Activated CD4-positive, alpha-beta T cell treated with anti-CD3 and anti-CD28 coated beads, Interleukin-2, amount 50 U/mL, for 24 hours (primary cell): ENCODE measurements around the gene AKR7A3.
"Not testable (repeated sequence)": the region's sequence is repeated elsewhere in the genome, so short reads cannot be mapped to it uniquely, and the experiment has no call there.

ENCODE experiments used
- DNase-seq, 2 donors: peaks; one replicate each; pipeline ENCODE4 v3.0.0-alpha.2; 2020; ENCODE audit warnings: low read depth in 1 of 2, low spot score in 1 of 2

Gene AKR7A3

GRCh38 chr1:19319196-19319595 lies 30.6 kb upstream of the AKR7A3 start:
- DNase-seq: no peak

- DNase-seq: no peak
These were observed 28.7 kb upstream of the AKR7A3 start for GRCh38 chr1:19317126-19317910.

- no peak for DNase-seq
These were observed 27.0 kb upstream of the AKR7A3 start for GRCh38 chr1:19315378-19316198.

GRCh38 chr1:19313961-19314882 lies 25.7 kb upstream of the AKR7A3 start:
- DNase-seq: no peak

GRCh38 chr1:19313636-19313959 lies 25.0 kb upstream of the AKR7A3 start:
- DNase-seq: no peak

GRCh38 chr1:19312782-19313635 lies 24.4 kb upstream of the AKR7A3 start:
- peak in 1 of 2 donors; percentile 9 for DNase-seq

- peak; percentile 81 for DNase-seq
These were observed 23.6 kb upstream of the AKR7A3 start, which contains the start of the genes AKR7A2 and SLC66A1 for GRCh38 chr1:19311931-19312781. AKR7A2 (minus strand) TSS chr1:19312144; CDS start chr1:19312124, 20 bp downstream. SLC66A1 (plus strand) TSS chr1:19312326; CDS start chr1:19317678, 5,352 bp downstream.

GRCh38 chr1:19311503-19311930 lies 22.9 kb upstream of the AKR7A3 start:
- DNase-seq: no peak

GRCh38 chr1:19310720-19311502 lies 22.3 kb upstream of the AKR7A3 start:
- DNase-seq: peak in 1 of 2 donors; percentile 6

GRCh38 chr1:19310061-19310460 lies 21.5 kb upstream of the AKR7A3 start:
- DNase-seq: no peak

- no peak for DNase-seq
These were observed 20.7 kb upstream of the AKR7A3 start for GRCh38 chr1:19309123-19309813.

- DNase-seq: no peak
These were observed 19.9 kb upstream of the AKR7A3 start for GRCh38 chr1:19308509-19308907.

GRCh38 chr1:19307794-19308508 lies 19.4 kb upstream of the AKR7A3 start:
- DNase-seq: no peak

GRCh38 chr1:19306941-19307340 lies 18.4 kb upstream of the AKR7A3 start:
- DNase-seq: no peak

GRCh38 chr1:19305880-19306279 lies 17.3 kb upstream of the AKR7A3 start:
- DNase-seq: no peak

- DNase-seq: not testable (repeated sequence)
These were observed 15.5 kb upstream of the AKR7A3 start for GRCh38 chr1:19304081-19304480.

GRCh38 chr1:19300211-19300610 lies 11.6 kb upstream of the AKR7A3 start:
- no peak for DNase-seq
